CD14-positive monocyte (primary cell): ENCODE measurements around the gene THSD4. TPM values are rescaled to one million over a fixed set of nuclear protein-coding genes. Genes with fewer than 3 reads are reported as not detected.

Experiments
- DNase-seq, 3 donors: peaks; one replicate each; pipeline ENCODE4 v3.0.0-alpha.2; 2011 to 2022
- H2AFZ ChIP-seq: 2 replicates; pipeline ENCODE4 v1.6.0; 2012; ENCODE audit warnings: mild to moderate bottlenecking, low read depth, low read length, inconsistent platforms; ENCODE audit not compliant: insufficient read depth, poor library complexity, severe bottlenecking
- H3K27ac ChIP-seq, 2 donors: 1 replicate in 1 of 2; 2 replicates in 1 of 2; pipeline ENCODE4 v1.5.1; 2012 to 2013; ENCODE audit warnings: low read length in 2 of 2, control low read depth in 1 of 2, inconsistent platforms in 1 of 2, low read depth in 1 of 2, mild to moderate bottlenecking in 1 of 2
- H3K27me3 ChIP-seq, 2 donors: one replicate each; pipeline versions ENCODE4 v1.6.0 to v1.6.1; 2011 to 2013; ENCODE audit warnings: low read length in 2 of 2; ENCODE audit not compliant: control insufficient read depth in 2 of 2, insufficient read depth in 2 of 2
- H3K36me3 ChIP-seq, 2 donors: replicated peaks in 1 of 2; 1 replicate in 1 of 2; 2 replicates in 1 of 2; pipeline versions ENCODE4 v1.5.1 to v1.6.1; 2012 to 2013; ENCODE audit warnings: low read length in 2 of 2, control low read depth in 1 of 2, inconsistent platforms in 1 of 2, mild to moderate bottlenecking in 1 of 2; ENCODE audit not compliant: insufficient read depth in 2 of 2, control insufficient read depth in 1 of 2
- H3K4me1 ChIP-seq, 2 donors: 1 replicate in 1 of 2; 2 replicates in 1 of 2; pipeline versions ENCODE4 v1.5.1 to v1.6.1; 2012 to 2013; ENCODE audit warnings: low read length in 2 of 2, control low read depth in 1 of 2, inconsistent platforms in 1 of 2, mild to moderate bottlenecking in 1 of 2, moderate library complexity in 1 of 2; ENCODE audit not compliant: insufficient read depth in 2 of 2, control insufficient read depth in 1 of 2
- H3K4me2 ChIP-seq: replicated peaks from 2 replicates; pipeline ENCODE3; 2012; ENCODE audit warnings: low read length, moderate library complexity, mild to moderate bottlenecking; ENCODE audit not compliant: poor library complexity, severe bottlenecking; ENCODE audit errors: extremely low read depth
- H3K4me3 ChIP-seq, 3 experiments: fragments of 200-600 bp in 1 of 3; sonication (generic) in 1 of 3; replicated peaks in 1 of 3; 1 replicate in 2 of 3; 2 replicates in 1 of 3; pipeline ENCODE4 v1.5.1; 2011 to 2013; ENCODE audit warnings: low read length in 3 of 3, mild to moderate bottlenecking in 3 of 3, control low read depth in 2 of 3, low read depth in 2 of 3, inconsistent platforms in 1 of 3, moderate library complexity in 1 of 3
- H3K79me2 ChIP-seq: 2 replicates; pipeline ENCODE4 v1.6.0; 2012; ENCODE audit warnings: mild to moderate bottlenecking, control low read depth, inconsistent platforms, low read length, moderate library complexity; ENCODE audit not compliant: insufficient read depth
- H3K9ac ChIP-seq: 2 replicates; pipeline ENCODE4 v1.6.0; 2017; ENCODE audit warnings: low read length, mild to moderate bottlenecking; ENCODE audit not compliant: insufficient read depth, poor library complexity, severe bottlenecking
- H3K9me3 ChIP-seq, 2 donors: replicated peaks in 1 of 2; 1 replicate in 1 of 2; 2 replicates in 1 of 2; pipeline versions ENCODE4 v1.5.1 to v1.6.1; 2012 to 2013; ENCODE audit warnings: low read length in 2 of 2, control low read depth in 1 of 2; ENCODE audit not compliant: control insufficient read depth in 1 of 2, insufficient read depth in 1 of 2
- H4K20me1 ChIP-seq: 2 replicates; pipeline ENCODE4 v1.6.0; 2012; ENCODE audit warnings: mild to moderate bottlenecking, low read length, control low read depth, moderate library complexity; ENCODE audit not compliant: insufficient read depth
- H3K27ac Mint-ChIP-seq, 7 donors: one replicate each; pipeline ENCODE4 v1.8.0; 2020; ENCODE audit warnings: mild to moderate bottlenecking in 7 of 7, mixed read lengths in 7 of 7, moderate library complexity in 6 of 7, inconsistent platforms in 2 of 7
- H3K27me3 Mint-ChIP-seq, 3 donors: one replicate each; pipeline ENCODE4 v1.8.0; 2021 to 2022; ENCODE audit warnings: low read depth in 3 of 3, mild to moderate bottlenecking in 3 of 3, mixed read lengths in 3 of 3, moderate library complexity in 3 of 3, inconsistent platforms in 1 of 3
- H3K36me3 Mint-ChIP-seq, 2 donors: one replicate each; pipeline ENCODE4 v1.8.0; 2020; ENCODE audit warnings: mixed read lengths in 2 of 2, inconsistent platforms in 1 of 2, mild to moderate bottlenecking in 1 of 2
- H3K4me1 Mint-ChIP-seq: one replicate; pipeline ENCODE4 v1.8.0; 2020; ENCODE audit warnings: mild to moderate bottlenecking, mixed read lengths
- H3K4me3 Mint-ChIP-seq, 2 donors: one replicate each; pipeline ENCODE4 v1.8.0; 2020; ENCODE audit warnings: mild to moderate bottlenecking in 2 of 2, mixed read lengths in 2 of 2, moderate library complexity in 1 of 2
- H3K9me3 Mint-ChIP-seq, 7 donors: one replicate each; pipeline ENCODE4 v1.8.0; 2020 to 2022; ENCODE audit warnings: mixed read lengths in 7 of 7, mild to moderate bottlenecking in 6 of 7, moderate library complexity in 6 of 7, inconsistent platforms in 2 of 7
- WGBS: methylation state at CpG from one replicate; pipeline ENCODE4 v1.1.5; 2013; ENCODE audit warnings: missing lambda C conversion rate; ENCODE audit not compliant: insufficient coverage; 5-methylcytosine and 5-hydroxymethylcytosine counted together
- intact Hi-C, 2 donors: fragments of 100-400 bp; cut with micrococcal nuclease; formaldehyde crosslinking; loops; one replicate each; pipeline versions ENCODE4 v1.15.0 to v1.15.1; 2023
- polyA plus RNA-seq, 3 donors: library from polyadenylated mRNA; depleted of rRNA in 1 of 3; unstranded in 2 of 3; stranded (reverse) in 1 of 3; fragments of 300-500 nt in 2 of 3; fragments of >200 nt in 1 of 3; fragmentation: Illumina TruSeq in 2 of 3; gene quantifications; 1 replicate in 2 of 3; 2 replicates in 1 of 3; pipeline ENCODE4 v1.2.3, GENCODE V29; 2012 to 2021
- TF ChIP-seq, protein P1 (sequence below): fragments of 200-600 bp; IDR thresholded peaks from one replicate; pipeline ENCODE4 v1.8.0; 2022; ENCODE audit warnings: antibody characterized with exemption, mild to moderate bottlenecking

The THSD4 gene
- polyA plus RNA-seq, 3 donors: not detected

DNA sequence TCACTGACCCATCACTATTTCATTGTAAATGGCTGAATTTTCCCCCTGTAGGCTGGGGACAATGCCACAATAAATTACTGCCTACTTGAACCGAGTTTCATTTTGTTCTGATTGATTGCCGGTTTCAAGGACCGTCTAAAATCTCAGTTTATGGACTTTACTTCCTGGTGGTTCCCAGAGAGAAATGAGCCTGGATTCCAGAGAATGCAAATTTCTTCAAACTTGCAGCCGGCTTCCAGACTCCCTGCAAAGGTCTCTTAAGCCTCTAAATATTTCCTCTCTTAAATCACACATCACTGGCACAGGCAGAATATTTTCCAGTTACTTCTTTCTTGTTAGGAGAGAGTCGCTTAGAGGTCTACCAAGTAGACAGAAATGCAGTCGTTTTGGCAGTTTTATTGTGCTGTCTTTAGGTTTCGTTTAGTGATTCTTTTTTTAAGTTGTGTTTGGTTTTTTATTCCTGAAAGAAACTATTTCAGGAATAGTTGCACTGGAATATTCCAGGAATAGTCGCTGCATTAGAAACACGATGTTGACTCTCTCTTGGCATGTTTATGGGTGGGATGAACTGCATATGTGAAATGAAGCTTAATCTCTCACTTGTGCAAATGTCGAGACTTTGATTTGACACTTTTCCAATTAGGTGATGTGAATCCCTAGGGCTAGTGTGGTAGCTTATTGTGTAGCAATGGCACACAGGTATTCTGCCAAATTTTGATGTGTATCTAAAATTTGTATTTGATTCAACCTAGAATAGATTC lies 411.0 kb downstream of the THSD4 start:
- no peaks in the 10 kb centered on the region for H3K79me2 ChIP-seq
- no peak for DNase-seq
- no peaks in the 10 kb centered on the region for H3K4me1 ChIP-seq
- no peak overlapping the region for H2AFZ ChIP-seq
- H3K4me2 ChIP-seq: no peak overlapping the region
- H3K27ac ChIP-seq: no peak overlapping the region
- 45% methylated on average over 6 of the region's 10 CpGs for WGBS
- Mint-ChIP-seq H3K4me3 (no peak overlapping the region), H3K36me3 (no peaks in the 10 kb centered on the region), H3K9me3 (peaks cover 0 to 4% (median 0%) of the 10 kb centered on the region in 7 donors), H3K27me3 (peaks cover 9 to 34% (median 12%) of the 10 kb centered on the region in 3 donors), H3K4me1 (peaks cover 5% of the 10 kb centered on the region), H3K27ac (no peak overlapping the region)
- peaks cover 13 to 22% of the 10 kb centered on the region in 2 donors for H3K27me3 ChIP-seq
- no peaks in the 10 kb centered on the region for H3K9me3 ChIP-seq
- TF ChIP-seq, protein P1, sequence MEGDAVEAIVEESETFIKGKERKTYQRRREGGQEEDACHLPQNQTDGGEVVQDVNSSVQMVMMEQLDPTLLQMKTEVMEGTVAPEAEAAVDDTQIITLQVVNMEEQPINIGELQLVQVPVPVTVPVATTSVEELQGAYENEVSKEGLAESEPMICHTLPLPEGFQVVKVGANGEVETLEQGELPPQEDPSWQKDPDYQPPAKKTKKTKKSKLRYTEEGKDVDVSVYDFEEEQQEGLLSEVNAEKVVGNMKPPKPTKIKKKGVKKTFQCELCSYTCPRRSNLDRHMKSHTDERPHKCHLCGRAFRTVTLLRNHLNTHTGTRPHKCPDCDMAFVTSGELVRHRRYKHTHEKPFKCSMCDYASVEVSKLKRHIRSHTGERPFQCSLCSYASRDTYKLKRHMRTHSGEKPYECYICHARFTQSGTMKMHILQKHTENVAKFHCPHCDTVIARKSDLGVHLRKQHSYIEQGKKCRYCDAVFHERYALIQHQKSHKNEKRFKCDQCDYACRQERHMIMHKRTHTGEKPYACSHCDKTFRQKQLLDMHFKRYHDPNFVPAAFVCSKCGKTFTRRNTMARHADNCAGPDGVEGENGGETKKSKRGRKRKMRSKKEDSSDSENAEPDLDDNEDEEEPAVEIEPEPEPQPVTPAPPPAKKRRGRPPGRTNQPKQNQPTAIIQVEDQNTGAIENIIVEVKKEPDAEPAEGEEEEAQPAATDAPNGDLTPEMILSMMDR: no peak
- intact Hi-C loops: no loop called here
- H3K9ac ChIP-seq: no peak overlapping the region
- H3K4me3 ChIP-seq: no peak overlapping the region
- H4K20me1 ChIP-seq: no peaks in the 10 kb centered on the region
- no peaks in the 10 kb centered on the region for H3K36me3 ChIP-seq

DNA sequence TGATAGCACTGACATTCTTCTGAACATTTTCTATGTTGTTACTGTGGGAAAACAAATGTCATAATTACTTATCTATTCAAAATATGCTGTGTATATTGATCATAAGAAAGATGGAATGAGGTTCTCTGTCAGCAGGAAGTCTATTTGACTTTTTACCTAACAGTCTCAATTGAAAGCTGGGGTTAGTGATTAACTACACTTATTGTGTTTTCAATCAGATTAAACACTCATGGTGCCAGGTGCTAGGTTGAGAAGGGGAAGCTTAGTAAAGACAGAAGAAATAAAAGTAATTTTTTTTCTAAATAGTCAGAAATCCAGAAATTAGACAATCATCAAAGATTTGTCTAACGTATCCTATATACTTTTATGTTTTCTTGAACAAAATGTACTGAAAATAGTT lies 414.1 kb downstream of the THSD4 start:
- H3K27me3 Mint-ChIP-seq: peaks cover 10 to 34% (median 11%) of the 10 kb centered on the region in 3 donors
- no peak overlapping the region for H3K4me3 ChIP-seq
- peaks cover 4 to 5% of the 10 kb centered on the region in 2 donors for H3K9me3 ChIP-seq
- intact Hi-C loops: no loop called here
- no peaks in the 10 kb centered on the region for H3K79me2 ChIP-seq
- no peaks in the 10 kb centered on the region for H3K4me1 ChIP-seq
- H2AFZ ChIP-seq: no peak overlapping the region
- no peaks in the 10 kb centered on the region for H3K36me3 ChIP-seq
- H3K9ac ChIP-seq: no peak overlapping the region
- H3K9me3 Mint-ChIP-seq: peaks cover 0 to 6% (median 2%) of the 10 kb centered on the region in 7 donors
- TF ChIP-seq, protein P1: no peak
- no peak overlapping the region for H3K27ac ChIP-seq
- peaks cover 13 to 22% of the 10 kb centered on the region in 2 donors for H3K27me3 ChIP-seq
- no peak overlapping the region for H3K27ac Mint-ChIP-seq
- no peaks in the 10 kb centered on the region for H4K20me1 ChIP-seq
- H3K36me3 Mint-ChIP-seq: no peaks in the 10 kb centered on the region
- peaks cover 7% of the 10 kb centered on the region for H3K4me1 Mint-ChIP-seq
- WGBS: no CpG with 5 or more reads among the region's 1 CpG
- DNase-seq: no peak
- no peak overlapping the region for H3K4me2 ChIP-seq
- H3K4me3 Mint-ChIP-seq: no peak overlapping the region
